HTERT RPE-1 (cell line): ENCODE results near the gene CXCL12.

ENCODE experiments used
- in situ Hi-C: fragments of 300-500 bp; cut with MboI; formaldehyde crosslinking; loops from 4 replicates; pipeline ENCODE4 v1.14.3; 2020; ENCODE audit warnings: low sequenced_read_pairs

Gene CXCL12

DNA sequence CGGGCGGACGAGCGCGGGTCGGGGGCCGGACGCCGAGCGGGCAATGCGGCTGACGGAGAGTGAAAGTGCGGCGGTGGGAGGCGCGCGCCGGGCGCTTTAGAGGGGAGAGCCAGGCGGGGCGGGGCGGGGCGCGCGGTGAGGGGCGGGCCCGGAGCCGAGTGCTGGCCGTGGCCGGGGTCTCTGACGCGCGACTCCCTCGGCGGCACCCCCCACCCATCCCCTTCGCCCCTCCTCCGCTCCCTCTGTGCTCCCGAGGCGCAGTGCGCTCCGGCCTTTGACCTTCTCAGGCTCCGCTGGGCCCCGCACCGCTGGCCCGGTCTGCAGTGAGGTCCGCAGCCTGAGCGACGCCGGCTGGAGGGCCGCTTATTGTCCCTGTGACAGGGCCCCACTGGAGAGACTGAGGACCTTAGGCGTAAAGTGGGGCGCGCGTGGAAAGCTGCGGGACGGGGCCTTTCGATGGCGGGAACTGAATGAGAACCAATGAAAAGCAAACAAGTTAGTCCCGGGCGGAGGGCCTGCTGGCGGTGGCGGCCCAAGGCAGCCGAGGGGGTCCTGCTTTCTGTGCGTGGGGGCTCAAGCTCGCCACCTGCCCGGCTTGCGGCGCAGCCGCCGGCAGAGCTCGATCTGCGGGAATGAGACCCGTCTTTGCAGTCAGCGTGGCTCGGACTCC is at the start of gene CXCL12:
Gene CXCL12, minus strand, starts transcription at position 72 of the 670 bp plus-strand sequence. CDS start 92 bp downstream, outside the sequence.
- in situ Hi-C loops: no loop called here

GRCh38 chr10:44427479-44427878 is 42.6 kb upstream of the CXCL12 start:
- in situ Hi-C loops: no loop called here

DNA sequence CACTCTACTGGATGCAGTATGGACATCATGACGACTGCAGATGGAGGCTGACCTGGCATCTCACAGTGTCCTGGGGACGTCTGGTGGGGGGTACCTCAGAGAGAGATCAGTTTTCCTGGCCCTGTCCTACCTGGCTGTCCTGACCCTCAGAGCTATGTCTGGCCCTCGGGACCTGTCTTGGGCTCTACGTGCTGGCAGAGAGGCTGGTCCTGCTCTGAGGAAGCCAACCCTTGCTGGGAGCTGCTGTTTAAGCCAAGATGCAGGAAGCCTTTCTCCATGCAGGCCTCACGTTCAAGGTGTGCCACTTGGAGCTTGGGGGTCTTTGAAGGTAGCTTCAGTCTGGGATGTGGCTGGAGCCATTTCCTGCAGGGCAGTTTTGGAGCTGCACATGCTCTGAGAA is 42.1 kb upstream of the CXCL12 start:
- in situ Hi-C loops: no loop called here

DNA sequence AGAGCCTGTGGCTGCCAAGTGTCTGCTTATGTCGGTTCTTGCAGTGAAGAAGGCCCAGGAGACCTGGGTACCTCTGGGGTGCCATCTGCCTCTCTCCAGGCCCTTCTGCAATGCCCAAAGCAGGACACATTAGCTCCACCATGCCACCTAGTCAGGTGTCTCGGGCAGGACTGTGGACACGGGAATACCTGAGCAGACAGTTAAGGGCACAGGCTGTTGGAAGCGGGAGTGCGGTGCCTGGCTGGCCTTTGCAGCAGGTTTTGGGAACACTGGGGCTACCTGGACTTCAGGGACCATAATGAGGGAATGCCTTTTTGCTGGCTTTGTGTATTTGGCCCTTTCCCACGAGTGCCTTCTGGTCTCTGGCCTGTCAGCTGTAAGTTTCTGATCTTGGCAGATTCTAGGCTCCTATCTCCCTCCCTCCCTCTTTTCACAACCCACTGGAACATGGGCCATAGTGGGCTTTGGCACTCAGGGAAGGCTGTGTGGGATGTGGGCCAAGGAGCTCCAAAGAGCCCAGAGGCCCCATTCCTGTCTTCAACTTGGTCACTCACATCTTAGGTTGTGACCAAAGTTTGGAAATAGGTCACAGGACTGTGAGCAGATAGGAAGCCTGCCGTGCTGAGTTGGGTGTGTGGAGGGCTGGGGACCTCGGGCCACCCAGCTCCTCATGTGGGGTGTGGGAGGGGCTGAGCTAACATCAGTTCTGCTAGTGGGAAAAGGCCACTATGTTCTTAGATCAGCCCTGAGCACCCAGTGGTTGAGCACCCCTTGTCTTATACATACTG is 41.5 kb upstream of the CXCL12 start:
- in situ Hi-C loops: no loop called here

GRCh38 chr10:44425466-44425865 is 40.6 kb upstream of the CXCL12 start:
- in situ Hi-C loops: no loop called here

- in situ Hi-C loops: no loop called here
These were observed 40.1 kb upstream of the CXCL12 start for GRCh38 chr10:44424957-44425356.

DNA sequence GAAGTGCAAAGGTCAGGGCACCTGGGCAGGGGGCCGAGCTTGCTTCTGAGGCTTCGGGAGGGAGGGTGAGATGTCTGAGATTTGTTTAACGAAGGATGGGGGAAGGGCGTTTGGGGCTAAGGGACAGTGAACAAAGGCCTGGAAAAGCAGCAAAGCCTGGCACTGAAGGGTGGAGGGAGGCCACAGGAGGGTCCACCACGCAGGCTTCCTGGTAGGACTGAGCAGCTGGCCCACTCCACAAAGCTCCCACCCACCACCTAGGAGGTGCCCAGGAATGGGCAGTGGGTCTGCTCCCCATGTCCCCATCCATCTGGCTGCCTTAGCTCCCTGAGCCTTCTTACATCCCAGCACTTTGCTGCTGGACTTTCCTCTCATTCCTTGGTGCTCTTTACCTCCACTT is 39.4 kb upstream of the CXCL12 start:
- in situ Hi-C loops: no loop called here

DNA sequence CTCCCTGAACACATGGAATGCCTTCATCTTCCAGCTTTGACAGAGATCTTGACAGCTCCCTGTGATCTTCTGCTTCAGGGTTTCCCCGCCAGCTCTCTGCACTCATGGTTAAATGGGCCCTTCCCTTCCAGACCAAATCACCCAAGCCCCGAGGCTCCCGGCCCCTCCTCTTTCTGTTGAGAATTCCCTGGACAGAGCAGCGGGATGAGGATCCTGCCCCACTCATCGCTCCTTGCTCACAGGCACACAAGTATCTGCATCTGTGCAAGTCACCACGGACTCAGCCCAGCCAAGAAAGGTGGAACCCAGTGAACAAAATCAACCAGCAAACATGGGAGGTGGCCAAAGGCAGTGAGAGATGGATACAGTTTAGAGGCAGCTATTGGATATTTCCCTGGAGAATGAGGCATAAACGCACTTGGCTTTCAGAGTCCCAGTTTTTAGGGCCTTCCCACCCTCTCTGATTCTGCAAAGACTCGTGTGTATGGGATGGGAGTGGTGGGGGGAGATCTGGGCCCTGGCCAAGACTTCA is 37.7 kb upstream of the CXCL12 start:
- in situ Hi-C loops: no loop called here

DNA sequence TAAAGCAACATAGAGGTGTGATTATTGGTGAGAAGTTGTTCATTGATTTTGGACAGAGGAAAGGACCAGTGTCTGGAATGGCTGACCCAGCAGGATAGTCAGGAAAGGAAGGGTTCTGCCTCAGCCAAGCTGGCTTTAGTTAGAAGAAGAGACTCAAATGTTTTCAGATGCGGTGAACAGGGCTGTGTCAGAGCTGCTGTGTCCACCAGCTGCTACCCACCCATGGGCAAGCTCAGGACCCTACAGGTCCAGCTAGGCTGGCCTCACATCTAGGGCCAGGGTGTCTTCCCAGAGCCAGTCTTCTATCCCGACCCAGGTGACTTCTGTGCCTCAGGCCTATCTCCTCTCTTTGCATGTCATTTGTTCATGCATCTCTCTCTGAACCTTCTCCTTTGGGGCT is 37.3 kb upstream of the CXCL12 start:
- in situ Hi-C loops: no loop called here

DNA sequence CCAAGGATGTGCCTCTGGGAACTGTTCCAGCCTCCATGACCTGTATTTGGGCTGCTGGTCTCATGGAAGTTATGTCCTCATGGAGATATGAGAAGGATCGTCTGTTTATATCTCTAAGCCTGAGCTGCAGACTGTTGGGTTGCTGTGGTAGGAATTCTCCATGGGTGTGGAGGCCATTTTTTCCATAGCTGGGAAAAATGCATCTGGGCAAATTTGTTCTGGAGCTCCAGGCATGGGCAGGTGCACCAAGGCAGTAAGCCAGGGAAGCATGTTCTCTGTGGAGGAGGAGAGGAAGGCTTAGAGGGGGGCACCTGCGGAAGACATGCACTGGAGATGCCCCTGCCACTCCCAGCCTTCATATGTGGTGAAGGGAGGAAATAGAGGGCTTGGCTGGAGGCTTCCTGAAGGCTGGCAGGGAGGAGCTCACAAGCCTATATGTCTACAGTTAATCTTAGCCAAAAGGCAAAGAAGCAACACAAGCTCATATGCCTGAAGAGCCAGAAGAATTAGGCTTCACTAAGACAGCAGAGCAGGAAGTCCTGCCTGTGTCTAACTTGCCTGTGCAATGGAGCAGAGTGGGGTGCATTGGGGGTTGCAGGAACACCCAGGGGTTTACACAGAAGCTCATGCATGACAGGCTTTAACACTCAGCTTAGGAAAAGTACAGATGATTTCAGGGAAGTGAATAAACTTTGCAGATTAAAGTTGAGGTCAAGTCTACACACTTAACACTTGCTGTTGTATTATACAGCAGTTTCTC is 35.1 kb upstream of the CXCL12 start:
- in situ Hi-C loops: no loop called here

GRCh38 chr10:44418637-44419036 is 33.7 kb upstream of the CXCL12 start:
- in situ Hi-C loops: no loop called here

DNA sequence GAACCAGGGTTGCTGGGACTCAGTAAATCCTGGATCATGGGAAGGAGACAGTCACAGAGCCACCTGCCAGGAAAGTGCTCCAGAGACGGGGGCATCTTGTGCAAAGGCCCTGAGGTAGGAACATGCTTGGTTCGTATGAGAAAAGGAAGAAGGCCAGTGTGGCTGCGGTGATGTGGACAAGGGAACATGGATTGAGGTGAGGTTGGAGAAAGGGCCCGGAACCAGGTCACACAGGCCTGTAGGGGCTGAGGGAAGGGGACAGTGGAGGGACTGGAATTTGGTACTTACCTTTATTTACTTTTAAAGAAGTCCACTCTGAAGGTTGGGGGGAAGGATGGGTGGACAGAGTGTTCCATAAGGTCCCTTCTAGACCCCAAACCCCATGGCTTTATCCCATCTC is 32.9 kb upstream of the CXCL12 start:
- in situ Hi-C loops: no loop called here

DNA sequence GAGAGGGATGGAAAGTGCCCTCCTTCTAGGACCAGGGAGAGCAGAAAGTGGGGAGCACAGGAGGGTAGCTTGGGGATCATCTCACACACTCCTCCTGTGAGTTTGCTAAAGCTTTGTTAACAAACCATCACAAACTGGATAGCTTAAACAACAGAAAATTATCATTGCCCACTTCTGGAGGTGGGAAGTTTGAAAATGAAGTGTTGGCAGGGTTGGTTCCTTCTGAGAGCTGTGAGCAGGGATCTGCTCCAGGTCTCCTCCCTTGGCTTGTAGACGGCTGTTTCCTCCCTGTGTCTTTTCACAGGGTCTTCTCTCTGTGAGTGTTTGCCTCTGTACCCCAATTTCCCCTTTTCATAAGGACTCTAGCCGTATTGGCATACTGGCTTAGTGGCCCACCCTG is 32.0 kb upstream of the CXCL12 start:
- in situ Hi-C loops: no loop called here

- in situ Hi-C loops: no loop called here
These were observed 31.3 kb upstream of the CXCL12 start for GRCh38 chr10:44416021-44416771.

GRCh38 chr10:44415121-44415520 is 30.2 kb upstream of the CXCL12 start:
- in situ Hi-C loops: no loop called here

DNA sequence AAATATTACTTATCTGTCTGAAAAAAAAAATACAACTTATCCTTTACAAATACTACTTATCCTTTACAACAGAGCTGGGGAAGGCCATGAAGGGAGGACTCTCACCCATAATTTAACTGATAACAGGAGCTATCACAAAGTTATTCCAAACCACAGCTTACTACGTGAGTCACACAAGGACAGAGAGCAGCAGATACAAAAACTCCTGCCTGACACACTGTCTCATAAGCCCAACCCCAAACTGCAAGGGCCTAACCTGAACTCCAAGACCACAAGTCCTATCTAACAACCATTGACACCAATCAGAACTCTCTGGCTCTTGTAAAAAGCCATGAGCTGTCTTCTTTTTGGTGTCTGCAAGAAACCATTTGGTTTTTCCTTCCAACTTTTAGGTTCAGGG is 28.5 kb upstream of the CXCL12 start:
- in situ Hi-C loops: no loop called here

GRCh38 chr10:44411251-44411650 is 26.4 kb upstream of the CXCL12 start:
- in situ Hi-C loops: no loop called here

DNA sequence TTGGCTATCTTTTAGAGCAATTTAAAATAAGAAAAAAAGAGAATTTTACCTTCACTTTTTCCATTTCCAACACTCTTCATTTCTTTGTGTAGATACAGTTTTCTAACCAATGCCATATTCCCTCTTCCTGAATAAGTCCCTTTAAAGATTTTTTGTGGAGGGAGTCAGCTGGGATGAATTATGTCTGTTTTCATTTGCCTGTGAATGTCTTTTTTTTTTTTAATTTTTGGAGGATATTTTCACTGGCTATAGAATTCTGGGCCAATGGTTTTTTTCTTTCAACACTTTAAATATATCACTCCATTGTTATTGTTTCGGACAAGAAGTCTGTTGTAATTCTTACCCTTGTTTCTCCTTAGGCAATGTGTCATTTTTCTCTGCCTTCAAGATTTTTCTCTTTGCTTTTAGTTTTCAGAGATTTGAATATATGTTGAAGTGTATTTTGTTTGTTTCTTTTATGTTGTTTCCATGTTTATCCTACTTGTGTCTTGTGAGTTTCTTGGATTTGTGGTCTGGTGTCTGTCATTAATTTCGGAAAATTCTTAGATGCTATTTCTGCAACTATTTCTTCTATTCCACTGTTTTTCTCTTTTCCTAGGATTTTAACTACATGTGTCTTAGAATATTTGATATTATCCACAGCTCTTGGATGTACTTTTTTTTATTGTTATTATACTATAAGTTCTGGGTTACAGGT is 20.0 kb upstream of the CXCL12 start:
- in situ Hi-C loops: no loop called here

DNA sequence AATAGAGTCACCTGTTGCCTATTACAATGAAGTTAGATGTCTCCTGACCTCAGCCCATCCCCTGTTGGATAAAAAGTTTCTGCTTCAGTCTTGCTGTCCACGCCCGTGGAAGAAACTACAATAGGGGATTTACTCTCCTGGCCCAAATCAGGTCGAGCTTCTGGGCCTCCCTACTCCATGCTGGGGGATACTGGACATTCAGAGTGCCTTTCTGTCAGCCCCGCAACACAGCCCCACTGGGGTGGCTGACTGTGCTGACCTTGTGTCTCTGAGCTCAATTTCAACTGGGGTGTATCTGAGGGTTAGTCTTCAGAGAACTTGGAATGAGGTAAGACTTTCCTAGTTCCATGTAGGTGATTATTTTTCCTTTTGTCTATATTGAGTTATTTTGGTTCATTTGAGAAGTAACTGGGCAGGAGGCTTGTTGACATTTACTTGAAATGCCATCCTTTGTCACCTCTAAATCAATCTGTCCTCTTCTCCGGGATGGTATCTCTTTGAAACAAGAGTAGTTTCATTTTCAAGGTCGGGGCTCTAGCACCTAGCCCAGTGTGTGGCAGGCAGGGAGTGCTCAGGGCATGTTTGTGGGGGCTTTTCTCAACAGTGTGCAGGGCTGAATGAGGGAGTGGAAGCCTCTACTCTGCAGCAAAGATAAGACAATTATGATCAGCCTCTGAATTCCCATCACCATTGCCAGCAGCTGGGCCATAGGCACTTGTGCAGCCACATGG is 17.7 kb upstream of the CXCL12 start:
- in situ Hi-C loops: no loop called here

DNA sequence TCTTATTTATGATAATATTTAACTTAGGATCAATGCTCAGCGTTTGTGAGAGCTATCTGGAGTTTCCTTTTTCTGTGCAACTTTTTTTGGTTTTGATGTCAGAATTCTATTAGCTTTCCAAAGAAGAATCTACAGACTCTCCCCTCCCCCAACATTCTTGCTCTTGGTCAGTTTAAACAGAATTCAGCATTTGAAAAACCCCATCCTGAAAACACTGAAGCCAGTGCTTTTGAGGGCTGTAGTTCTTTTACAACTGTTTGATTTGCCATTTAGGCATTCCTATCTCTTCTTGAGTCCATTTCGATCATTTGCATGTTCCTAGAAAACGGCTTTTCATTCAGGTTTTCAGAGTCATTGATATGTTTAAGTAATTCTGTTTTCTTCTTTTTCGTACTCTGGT is 15.6 kb upstream of the CXCL12 start:
- in situ Hi-C loops: no loop called here
